IPS-NIHi7 (cell line): Measurements from ENCODE around the gene DYDC1.
A peak's percentile ranks its signal among the peaks of the same experiment; 100 is the strongest.
"Not testable (repeated sequence)": the region's sequence is repeated elsewhere in the genome, so short reads cannot be mapped to it uniquely, and the experiment has no call there.

Experiments used
- DNase-seq: peaks from one replicate; pipeline ENCODE4 v3.0.0; 2012; ENCODE audit warnings: mixed read lengths; ENCODE audit errors: extremely low spot score

The DYDC1 gene

GRCh38 chr10:80344276-80344675 is 12.3 kb downstream of the DYDC1 start:
- DNase-seq: no peak

GRCh38 chr10:80333983-80334382 is 22.6 kb downstream of the DYDC1 start:
- no peak for DNase-seq

GRCh38 chr10:80324891-80325364 is 31.6 kb downstream of the DYDC1 start:
- DNase-seq: no peak

- DNase-seq: no peak
These were observed 32.5 kb downstream of the DYDC1 start for GRCh38 chr10:80324086-80324485.

- no peak for DNase-seq
These were observed 33.2 kb downstream of the DYDC1 start for GRCh38 chr10:80323311-80323710.

- DNase-seq: no peak
These were observed 33.8 kb downstream of the DYDC1 start for GRCh38 chr10:80322711-80323110.

- DNase-seq: no peak
These were observed 34.4 kb downstream of the DYDC1 start for GRCh38 chr10:80322158-80322557.

GRCh38 chr10:80321183-80321582 is 35.4 kb downstream of the DYDC1 start:
- DNase-seq: no peak

GRCh38 chr10:80320377-80320776 is 36.2 kb downstream of the DYDC1 start:
- no peak for DNase-seq

- no peak for DNase-seq
These were observed 36.7 kb downstream of the DYDC1 start for GRCh38 chr10:80319725-80320290.

GRCh38 chr10:80319318-80319717 is 37.2 kb downstream of the DYDC1 start:
- DNase-seq: no peak

GRCh38 chr10:80318742-80319141 is 37.8 kb downstream of the DYDC1 start:
- no peak for DNase-seq

- DNase-seq: no peak
These were observed 41.2 kb downstream of the DYDC1 start for GRCh38 chr10:80315391-80315790.

GRCh38 chr10:80313523-80313922 is 43.0 kb downstream of the DYDC1 start:
- DNase-seq: no peak

GRCh38 chr10:80305989-80306388 is 50.6 kb downstream of the DYDC1 start:
- DNase-seq: not testable (repeated sequence)

- no peak for DNase-seq
These were observed 59.6 kb downstream of the DYDC1 start for GRCh38 chr10:80296942-80297341.

GRCh38 chr10:80292607-80293239 is 63.8 kb downstream of the DYDC1 start:
- peak; percentile 6 for DNase-seq

GRCh38 chr10:80290474-80291220 is 65.9 kb downstream of the DYDC1 start:
- DNase-seq: no peak

GRCh38 chr10:80289451-80290287 is 66.9 kb downstream of the DYDC1 start, which contains the start of gene MAT1A:
Gene MAT1A (minus strand): TSS chr10:80289658. CDS start chr10:80289423, 235 bp downstream.
- peak; percentile 63 for DNase-seq

GRCh38 chr10:80288849-80289248 is 67.7 kb downstream of the DYDC1 start:
- DNase-seq: peak; percentile 13
